IMR-90 (cell line): ENCODE measurements around the gene BROX. TPM values are rescaled to one million over a fixed set of nuclear protein-coding genes. Genes with fewer than 3 reads are reported as not detected.

Experiments
- ATAC-seq: fragments of 200-7000 bp; cut with Tn5 transposase; 2 replicates; pipeline ENCODE4 v1.9.1; 2020; ENCODE audit warnings: low read depth, mild to moderate bottlenecking, moderate library complexity
- BruUV-seq: library from RNA; stranded (reverse); fragments of 400-500 nt; replicated peaks from 2 replicates; lab custom pipeline; 2021; lab: Mats Ljungman, UMichigan
- CTCF ChIA-PET: fragments of 300-600 bp; formaldehyde crosslinking; extraction: SDS; loops from one replicate; lab custom pipeline; 2021; ENCODE audit warnings: antibody characterized with exemption; lab: Yijun Ruan, JAX
- POLR2A ChIA-PET: fragments of 300-600 bp; sonication (Branson Sonifier 250); formaldehyde crosslinking; loops from one replicate; lab custom pipeline; 2022; ENCODE audit warnings: antibody characterized with exemption; ENCODE audit not compliant: unreplicated experiment; lab: Charles Lee
- DNase-seq: peaks from one replicate; pipeline ENCODE4 v3.0.0; 2013
- H2AFZ ChIP-seq: replicated peaks from 2 replicates; pipeline ENCODE3; 2013; ENCODE audit warnings: low read length, mild to moderate bottlenecking; ENCODE audit not compliant: poor library complexity
- H2AK5ac ChIP-seq: 2 replicates; pipeline ENCODE4 v1.6.1; 2013; ENCODE audit warnings: low read depth, low read length, inconsistent platforms
- H2AK9ac ChIP-seq: replicated peaks from 2 replicates; pipeline ENCODE3; 2013; ENCODE audit warnings: mild to moderate bottlenecking, low read depth, low read length, moderate library complexity; ENCODE audit not compliant: poor library complexity
- H2BK120ac ChIP-seq: 2 replicates; pipeline ENCODE4 v1.6.1; 2013; ENCODE audit warnings: low read depth, low read length, inconsistent platforms
- H2BK15ac ChIP-seq: 3 replicates; pipeline ENCODE4 v1.6.1; 2013; ENCODE audit warnings: low read depth, low read length, inconsistent platforms
- H2BK20ac ChIP-seq: 2 replicates; pipeline ENCODE4 v1.6.1; 2013; ENCODE audit warnings: low read depth, mild to moderate bottlenecking, inconsistent platforms, low read length, moderate library complexity
- H2BK5ac ChIP-seq: 2 replicates; pipeline ENCODE4 v1.6.1; 2013; ENCODE audit warnings: mild to moderate bottlenecking, low read depth, low read length, inconsistent platforms; ENCODE audit not compliant: poor library complexity, severe bottlenecking
- H3K14ac ChIP-seq: replicated peaks from 2 replicates; pipeline ENCODE4 v1.6.1; 2013; ENCODE audit warnings: low read depth, low read length, inconsistent platforms
- H3K18ac ChIP-seq: 2 replicates; pipeline ENCODE4 v1.6.1; 2013; ENCODE audit warnings: low read depth, low read length, control low read depth
- H3K23ac ChIP-seq: 2 replicates; pipeline ENCODE4 v1.6.1; 2013; ENCODE audit warnings: low read depth, low read length, inconsistent platforms
- H3K27ac ChIP-seq: 2 replicates; pipeline ENCODE4 v1.5.1; 2013; ENCODE audit warnings: mild to moderate bottlenecking, control low read depth, low read length; ENCODE audit not compliant: insufficient read depth
- H3K27me3 ChIP-seq: 2 replicates; pipeline ENCODE4 v1.6.1; 2013; ENCODE audit warnings: low read length; ENCODE audit not compliant: control insufficient read depth, insufficient read depth
- H3K36me3 ChIP-seq: 2 replicates; pipeline ENCODE4 v1.6.1; 2013; ENCODE audit warnings: low read length, mixed read lengths; ENCODE audit not compliant: control insufficient read depth, insufficient read depth
- H3K4ac ChIP-seq: 2 replicates; pipeline ENCODE4 v1.6.1; 2013; ENCODE audit warnings: low read depth, low read length, inconsistent platforms
- H3K4me1 ChIP-seq: 2 replicates; pipeline ENCODE4 v1.6.1; 2013; ENCODE audit warnings: low read length, mixed read lengths; ENCODE audit not compliant: control insufficient read depth, insufficient read depth
- H3K4me2 ChIP-seq: 2 replicates; pipeline ENCODE4 v1.6.1; 2013; ENCODE audit warnings: low read depth, mild to moderate bottlenecking, control low read depth, low read length, moderate library complexity
- H3K4me3 ChIP-seq: 2 replicates; pipeline ENCODE4 v1.5.1; 2013; ENCODE audit warnings: low read depth, mild to moderate bottlenecking, control low read depth, low read length, moderate library complexity; ENCODE audit not compliant: insufficient read depth
- H3K56ac ChIP-seq: 2 replicates; pipeline ENCODE4 v1.6.1; 2013; ENCODE audit warnings: low read length, inconsistent platforms; ENCODE audit not compliant: insufficient read depth; ENCODE audit errors: extremely low read depth
- H3K79me1 ChIP-seq, 2 experiments: 2 replicates each; pipeline ENCODE4 v1.6.1; 2013; ENCODE audit warnings: low read length in 2 of 2, inconsistent platforms in 1 of 2, low read depth in 1 of 2
- H3K9ac ChIP-seq: 2 replicates; pipeline ENCODE4 v1.6.1; 2013; ENCODE audit warnings: low read depth, low read length, control low read depth
- H3K9me1 ChIP-seq: 2 replicates; pipeline ENCODE4 v1.6.1; 2013; ENCODE audit warnings: low read length, inconsistent platforms; ENCODE audit not compliant: insufficient read depth
- H3K9me3 ChIP-seq: 2 replicates; pipeline ENCODE4 v1.6.1; 2013; ENCODE audit warnings: low read length; ENCODE audit not compliant: control insufficient read depth, insufficient read depth
- H4K20me1 ChIP-seq: 2 replicates; pipeline ENCODE4 v1.6.1; 2013; ENCODE audit warnings: low read length, inconsistent platforms; ENCODE audit not compliant: insufficient read depth
- H4K5ac ChIP-seq: 2 replicates; pipeline ENCODE4 v1.6.1; 2013; ENCODE audit warnings: mild to moderate bottlenecking, low read depth, low read length, control low read depth
- H4K8ac ChIP-seq, 2 experiments: 2 replicates each; pipeline ENCODE4 v1.6.1; 2013; ENCODE audit warnings: low read depth in 2 of 2, low read length in 2 of 2, control low read depth in 1 of 2, inconsistent platforms in 1 of 2
- H4K91ac ChIP-seq: 2 replicates; pipeline ENCODE4 v1.6.1; 2013; ENCODE audit warnings: low read depth, low read length, inconsistent platforms; ENCODE audit not compliant: insufficient read depth
- BHLHE40 ChIP-seq: fragments of 150-350 bp; IDR thresholded peaks from 2 replicates; pipeline ENCODE4 v1.6.1; 2016; ENCODE audit warnings: mild to moderate bottlenecking, low read depth, low read length
- CEBPB ChIP-seq: IDR thresholded peaks from 2 replicates; pipeline ENCODE4 v1.6.1; 2012; ENCODE audit warnings: low read depth, low read length, improper control_type of control experiment
- CHD1 ChIP-seq: IDR thresholded peaks from 2 replicates; pipeline ENCODE4 v1.6.1; 2012; ENCODE audit warnings: low read depth, low read length, improper control_type of control experiment
- CTCF ChIP-seq: conservative IDR thresholded peaks from 2 replicates; pipeline ENCODE4 v1.5.1; 2012; ENCODE audit warnings: mild to moderate bottlenecking, low read depth, low read length, improper control_type of control experiment
- ELK1 ChIP-seq: fragments of 150-350 bp; IDR thresholded peaks from 2 replicates; pipeline ENCODE4 v1.6.1; 2016; ENCODE audit warnings: low read depth, mild to moderate bottlenecking, low read length, moderate library complexity, borderline replicate concordance
- FOS ChIP-seq: fragments of 150-350 bp; IDR thresholded peaks from 2 replicates; pipeline ENCODE4 v1.6.1; 2016; ENCODE audit warnings: low read depth, low read length
- MAFK ChIP-seq: IDR thresholded peaks from 2 replicates; pipeline ENCODE4 v1.6.1; 2012; ENCODE audit warnings: low read depth, low read length, improper control_type of control experiment
- MAZ ChIP-seq: IDR thresholded peaks from 2 replicates; pipeline ENCODE4 v1.6.1; 2012; ENCODE audit warnings: low read depth, mild to moderate bottlenecking, low read length, improper control_type of control experiment, moderate library complexity, borderline replicate concordance
- MXI1 ChIP-seq: IDR thresholded peaks from 2 replicates; pipeline ENCODE4 v1.6.1; 2012; ENCODE audit warnings: low read depth, mild to moderate bottlenecking, low read length, moderate library complexity, borderline replicate concordance
- POLR2A ChIP-seq: IDR thresholded peaks from 2 replicates; pipeline ENCODE4 v1.6.1; 2012; ENCODE audit warnings: mild to moderate bottlenecking, low read depth, low read length
- RAD21 ChIP-seq: IDR thresholded peaks from 2 replicates; pipeline ENCODE4 v1.6.1; 2012; ENCODE audit warnings: low read length, improper control_type of control experiment
- RCOR1 ChIP-seq: IDR thresholded peaks from 2 replicates; pipeline ENCODE4 v1.6.1; 2012; ENCODE audit warnings: mild to moderate bottlenecking, low read length, improper control_type of control experiment; ENCODE audit not compliant: insufficient replicate concordance
- RFX5 ChIP-seq: IDR thresholded peaks from 2 replicates; pipeline ENCODE4 v1.8.0; 2012; ENCODE audit warnings: low read depth, mild to moderate bottlenecking, low read length, moderate library complexity
- SMC3 ChIP-seq: fragments of 150-350 bp; IDR thresholded peaks from 2 replicates; pipeline ENCODE4 v1.6.1; 2016; ENCODE audit warnings: low read depth, mild to moderate bottlenecking, antibody characterized with exemption, low read length, moderate library complexity
- USF2 ChIP-seq: fragments of 150-350 bp; IDR thresholded peaks from 2 replicates; pipeline ENCODE4 v1.6.1; 2017; ENCODE audit warnings: mild to moderate bottlenecking, antibody characterized with exemption, low read length, low read depth
- whole genome bisulfite sequencing, 2 experiments: methylation state at CpG; one replicate each; pipeline versions ENCODE4 v1.1.5 to v1.1.7; 2013; ENCODE audit warnings: missing lambda C conversion rate in 2 of 2; ENCODE audit not compliant: insufficient read length in 1 of 2; ENCODE audit errors: extremely low coverage in 2 of 2; 5-methylcytosine and 5-hydroxymethylcytosine counted together
- dilution Hi-C: fragments of 300-500 bp; cut with HindIII; formaldehyde crosslinking; loops from one replicate; pipeline ENCODE4 v1.14.3; 2018; ENCODE audit warnings: low sequenced_read_pairs; ENCODE audit not compliant: unreplicated experiment
- in situ Hi-C: fragments of 300-500 bp; cut with MboI; formaldehyde crosslinking; loops from 3 replicates; pipeline ENCODE4 v1.14.3; 2019; ENCODE audit warnings: low sequenced_read_pairs, inconsistent platforms, mixed read lengths
- intact Hi-C: fragments of 100-400 bp; cut with micrococcal nuclease; formaldehyde crosslinking; loops from 2 replicates; pipeline ENCODE4 v1.10.0; 2022
- polyA plus RNA-seq, 3 experiments: library from polyadenylated mRNA; depleted of rRNA; stranded (reverse); fragments of >200 nt; gene quantifications; 2 replicates each; pipeline ENCODE4 v1.2.3, GENCODE V29; 2012; ENCODE audit warnings: low replicate concordance in 1 of 3
- total RNA-seq: library from RNA; depleted of rRNA; stranded (reverse); fragments of >200 nt; gene quantifications from 2 replicates; pipeline ENCODE4 v1.2.3, GENCODE V29; 2012

Gene BROX
- total and polyA plus RNA-seq, 2 of the 4 experiments (the other 2 are of a cell fraction) = 6.8 to 43.4 TPM

GRCh38 chr1:222772996-222773379 is 60.6 kb downstream of the BROX start:
- Histone ChIP-seq H2AFZ (no peak overlapping the region), H2BK20ac (no peak overlapping the region), H2BK5ac (no peak overlapping the region), H3K27me3 (no peaks in the 10 kb centered on the region), H3K18ac (no peak overlapping the region), H2AK9ac (no peak overlapping the region), H3K9ac (no peak overlapping the region), H2BK120ac (no peak overlapping the region), H4K91ac (no peak overlapping the region), H3K9me1 (no peaks in the 10 kb centered on the region), H3K23ac (no peak overlapping the region), H2BK15ac (no peak overlapping the region), H3K4me3 (no peak overlapping the region), H2AK5ac (no peak overlapping the region), H4K20me1 (no peaks in the 10 kb centered on the region), H3K4me2 (no peak overlapping the region), H3K56ac (no peak overlapping the region), H4K8ac (no peak overlapping the region), H4K5ac (no peak overlapping the region), H3K14ac (no peak overlapping the region), H3K36me3 (no peaks in the 10 kb centered on the region), H3K4ac (no peak overlapping the region), H3K79me1 (no peaks in the 10 kb centered on the region), H3K9me3 (peaks cover 4% of the 10 kb centered on the region), H3K4me1 (no peaks in the 10 kb centered on the region), H3K27ac (no peak overlapping the region)
- CTCF ChIA-PET = no interaction called here
- dilution Hi-C loops (no loop called here), intact Hi-C loops (no loop called here), in situ Hi-C loops (no loop called here)
- POLR2A ChIA-PET = no interaction called here
- DNase-seq (no peak), ATAC-seq (no peak)
- WGBS, 2 experiments = no CpG with 5 or more reads among the region's 4 CpGs
- no TSS peak for BruUV-seq
- TF ChIP-seq MAFK = no peak
- TF ChIP-seq FOS = no peak
- TF ChIP-seq SMC3 = no peak
- TF ChIP-seq ELK1 = no peak
- TF ChIP-seq POLR2A = no peak
- no peak for TF ChIP-seq RFX5
- no peak for TF ChIP-seq RAD21
- TF ChIP-seq MAZ = no peak
- TF ChIP-seq RCOR1 = no peak
- TF ChIP-seq CEBPB = no peak
- no peak for TF ChIP-seq BHLHE40
- TF ChIP-seq MXI1 = no peak
- TF ChIP-seq USF2 = no peak
- TF ChIP-seq CTCF = no peak
- TF ChIP-seq CHD1 = no peak
